Keratinocyte (primary cell): ENCODE data around the gene TTC4. TPM values are rescaled to one million over a fixed set of nuclear protein-coding genes. Genes with fewer than 3 reads are reported as not detected.

Source experiments
- DNase-seq: peaks from one replicate; pipeline ENCODE4 v3.0.0-alpha.2; 2011; ENCODE audit warnings: low read depth, missing footprints, low spot score
- FAIRE-seq: peaks from 2 replicates; lab custom pipeline; 2011; peaks lifted over from hg19 to GRCh38; lab: Jason Lieb, UNC
- H2AFZ ChIP-seq: 2 replicates; pipeline ENCODE4 v1.6.0; 2012; ENCODE audit warnings: low read length, control low read depth, inconsistent platforms; ENCODE audit not compliant: control insufficient read depth
- H3K27ac ChIP-seq: 2 replicates; pipeline ENCODE4 v1.5.1; 2011; ENCODE audit warnings: low read length; ENCODE audit not compliant: control insufficient read depth, insufficient read depth
- H3K27me3 ChIP-seq: 3 replicates; pipeline ENCODE4 v1.6.0; 2011; ENCODE audit warnings: low read length; ENCODE audit not compliant: control insufficient read depth, insufficient read depth; ENCODE audit errors: extremely low read depth
- H3K36me3 ChIP-seq, 2 experiments: 2 replicates in 1 of 2; 3 replicates in 1 of 2; pipeline ENCODE4 v1.5.1; 2011; ENCODE audit warnings: low read length in 2 of 2, mild to moderate bottlenecking in 1 of 2; ENCODE audit not compliant: control insufficient read depth in 2 of 2, insufficient read depth in 2 of 2; ENCODE audit errors: extremely low read depth in 1 of 2
- H3K4me1 ChIP-seq: 3 replicates; pipeline ENCODE4 v1.5.1; 2011; ENCODE audit warnings: low read length; ENCODE audit not compliant: control insufficient read depth, insufficient read depth; ENCODE audit errors: extremely low read depth
- H3K4me2 ChIP-seq: 3 replicates; pipeline ENCODE4 v1.6.0; 2011; ENCODE audit warnings: low read depth, low read length; ENCODE audit not compliant: control insufficient read depth, insufficient read depth; ENCODE audit errors: extremely low read depth
- H3K4me3 ChIP-seq, 3 experiments: fragments of 200-600 bp in 1 of 3; sonication (generic) in 1 of 3; 2 replicates in 2 of 3; 3 replicates in 1 of 3; pipeline ENCODE4 v1.5.1; 2011 to 2016; ENCODE audit warnings: low read length in 3 of 3, mild to moderate bottlenecking in 3 of 3, control low read depth in 2 of 3, inconsistent platforms in 1 of 3, low read depth in 1 of 3, mixed read lengths in 1 of 3, mixed run types in 1 of 3, moderate library complexity in 1 of 3; ENCODE audit not compliant: control insufficient read depth in 2 of 3, insufficient read depth in 2 of 3; ENCODE audit errors: extremely low read depth in 1 of 3
- H3K79me2 ChIP-seq: 2 replicates; pipeline ENCODE4 v1.6.0; 2012; ENCODE audit warnings: low read length; ENCODE audit not compliant: control insufficient read depth, insufficient read depth
- H3K9ac ChIP-seq: 3 replicates; pipeline ENCODE4 v1.6.0; 2011; ENCODE audit warnings: low read length; ENCODE audit not compliant: control insufficient read depth, insufficient read depth; ENCODE audit errors: extremely low read depth
- H3K9me1 ChIP-seq: 3 replicates; pipeline ENCODE4 v1.6.0; 2011; ENCODE audit warnings: low read length; ENCODE audit not compliant: control insufficient read depth, insufficient read depth; ENCODE audit errors: extremely low read depth
- H3K9me3 ChIP-seq: 2 replicates; pipeline ENCODE4 v1.5.1; 2012; ENCODE audit warnings: low read depth, low read length; ENCODE audit not compliant: control insufficient read depth
- H4K20me1 ChIP-seq: 3 replicates; pipeline ENCODE4 v1.6.0; 2011; ENCODE audit warnings: low read length; ENCODE audit not compliant: control insufficient read depth, insufficient read depth; ENCODE audit errors: extremely low read depth
- EZH2 ChIP-seq: IDR thresholded peaks from one replicate; pipeline ENCODE4 v1.6.1; 2012; ENCODE audit warnings: inconsistent platforms, mild to moderate bottlenecking, low read length, moderate library complexity
- dilution Hi-C: fragments of 300-500 bp; cut with MboI; formaldehyde crosslinking; loops from one replicate; pipeline ENCODE4 v1.7.0; 2020; ENCODE audit warnings: low sequenced_read_pairs; ENCODE audit not compliant: extremely low pct_ligation_motif_present
- polyA plus RNA-seq, 5 experiments: library from polyadenylated mRNA; depleted of rRNA in 3 of 5; stranded (reverse) in 3 of 5; stranded (forward) in 1 of 5; unstranded in 1 of 5; fragments of >200 nt; gene quantifications; 1 replicate in 1 of 5; 2 replicates in 3 of 5; 3 replicates in 1 of 5; pipeline versions ENCODE4 v1.2.1 to v1.2.3, GENCODE V29; 2011 to 2012; ENCODE audit warnings: missing spikeins in 2 of 5, low read depth in 1 of 5, low replicate concordance in 1 of 5
- TF ChIP-seq, protein P1 (sequence below), 3 experiments: IDR thresholded peaks in 1 of 3; conservative IDR thresholded peaks in 1 of 3; optimal IDR thresholded peaks in 1 of 3; 2 replicates in 2 of 3; 3 replicates in 1 of 3; pipeline versions ENCODE3 to v1.5.1; 2011; ENCODE audit warnings: low read length in 3 of 3, mild to moderate bottlenecking in 3 of 3, moderate library complexity in 2 of 3, control low read depth in 1 of 3, inconsistent platforms in 1 of 3; ENCODE audit not compliant: insufficient read depth in 2 of 3; ENCODE audit errors: extremely low read depth in 1 of 3

TTC4 gene
- polyA plus RNA-seq, 1 donor (not counting 4 experiments of a cell fraction or from before 2014, with no cell fraction given): 40.3 TPM

DNA sequence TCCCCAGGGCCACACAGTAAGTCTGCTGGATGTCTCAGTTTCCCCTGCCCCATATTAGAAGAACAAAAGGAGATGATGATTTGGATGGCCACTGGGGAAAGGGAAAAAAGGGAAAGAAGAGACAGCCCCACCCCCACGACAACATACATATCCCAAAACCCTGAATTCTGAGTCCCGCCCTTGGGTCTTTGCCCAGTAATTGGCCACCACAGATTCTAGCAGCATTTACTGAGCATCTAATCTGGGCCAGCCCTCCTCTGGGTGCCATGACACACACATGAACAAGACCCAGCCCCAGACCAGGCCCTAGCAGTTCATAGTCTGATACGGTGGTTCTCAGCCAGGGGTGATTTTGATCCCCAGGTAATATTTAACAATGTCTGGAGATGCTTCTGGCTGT is 5.2 kb upstream of the TTC4 start:
- FAIRE-seq (no peak), DNase-seq (no peak)
- no peaks in the 10 kb centered on the region for H4K20me1 ChIP-seq
- TF ChIP-seq, protein P1, sequence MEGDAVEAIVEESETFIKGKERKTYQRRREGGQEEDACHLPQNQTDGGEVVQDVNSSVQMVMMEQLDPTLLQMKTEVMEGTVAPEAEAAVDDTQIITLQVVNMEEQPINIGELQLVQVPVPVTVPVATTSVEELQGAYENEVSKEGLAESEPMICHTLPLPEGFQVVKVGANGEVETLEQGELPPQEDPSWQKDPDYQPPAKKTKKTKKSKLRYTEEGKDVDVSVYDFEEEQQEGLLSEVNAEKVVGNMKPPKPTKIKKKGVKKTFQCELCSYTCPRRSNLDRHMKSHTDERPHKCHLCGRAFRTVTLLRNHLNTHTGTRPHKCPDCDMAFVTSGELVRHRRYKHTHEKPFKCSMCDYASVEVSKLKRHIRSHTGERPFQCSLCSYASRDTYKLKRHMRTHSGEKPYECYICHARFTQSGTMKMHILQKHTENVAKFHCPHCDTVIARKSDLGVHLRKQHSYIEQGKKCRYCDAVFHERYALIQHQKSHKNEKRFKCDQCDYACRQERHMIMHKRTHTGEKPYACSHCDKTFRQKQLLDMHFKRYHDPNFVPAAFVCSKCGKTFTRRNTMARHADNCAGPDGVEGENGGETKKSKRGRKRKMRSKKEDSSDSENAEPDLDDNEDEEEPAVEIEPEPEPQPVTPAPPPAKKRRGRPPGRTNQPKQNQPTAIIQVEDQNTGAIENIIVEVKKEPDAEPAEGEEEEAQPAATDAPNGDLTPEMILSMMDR (optimal IDR thresholded peaks at IDR 0.05 in 1 of 3, IDR thresholded peaks at IDR 0.05 in 1 of 3, conservative IDR thresholded peaks at IDR 0.05 in 1 of 3; ENCODE audit: extremely low read depth in 1 of 3, insufficient read depth in 2 of 3, low read length in 3 of 3): no peak
- no peak for TF ChIP-seq EZH2
- no peaks in the 10 kb centered on the region for H3K9me3 ChIP-seq
- H3K4me2 ChIP-seq: no peak overlapping the region
- no peak overlapping the region for H3K27ac ChIP-seq
- no peak overlapping the region for H3K4me3 ChIP-seq
- H3K9ac ChIP-seq: no peak overlapping the region
- dilution Hi-C loops: no loop called here
- H2AFZ ChIP-seq: no peak overlapping the region
- peaks cover 4% of the 10 kb centered on the region for H3K4me1 ChIP-seq
- H3K9me1 ChIP-seq: no peaks in the 10 kb centered on the region
- no peaks in the 10 kb centered on the region for H3K27me3 ChIP-seq
- H3K79me2 ChIP-seq: no peaks in the 10 kb centered on the region
- no peaks in the 10 kb centered on the region for H3K36me3 ChIP-seq

DNA sequence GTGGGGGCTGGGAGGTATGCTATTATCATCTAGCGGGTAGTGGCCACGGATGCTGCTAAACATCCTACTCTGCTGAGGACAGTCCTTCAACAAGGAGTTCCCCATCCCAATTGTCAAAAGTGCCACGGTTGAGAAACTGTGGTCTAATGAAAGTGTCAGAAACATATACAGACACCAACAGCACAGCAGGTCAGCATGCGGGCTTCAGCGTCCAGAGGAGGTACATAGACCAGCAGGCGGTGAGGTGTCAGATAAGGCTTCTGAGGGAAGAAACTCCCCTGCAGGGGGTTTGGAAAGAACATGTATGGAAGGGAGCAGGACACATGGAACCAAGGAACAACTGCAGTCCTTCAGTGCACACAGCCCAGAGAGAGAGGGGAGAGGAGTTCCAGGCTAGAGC is 4.8 kb upstream of the TTC4 start:
- Histone ChIP-seq H3K9me1 (no peaks in the 10 kb centered on the region), H3K79me2 (no peaks in the 10 kb centered on the region), H3K9me3 (no peaks in the 10 kb centered on the region), H3K36me3 (no peaks in the 10 kb centered on the region), H3K4me3 (no peak overlapping the region), H3K4me1 (peaks cover 4% of the 10 kb centered on the region), H4K20me1 (no peaks in the 10 kb centered on the region), H3K27ac (no peak overlapping the region), H2AFZ (no peak overlapping the region), H3K4me2 (no peak overlapping the region), H3K27me3 (no peaks in the 10 kb centered on the region), H3K9ac (no peak overlapping the region)
- no peak for FAIRE-seq
- dilution Hi-C loops: no loop called here
- DNase-seq: no peak
- TF ChIP-seq, protein P1 (optimal IDR thresholded peaks at IDR 0.05 in 1 of 3, IDR thresholded peaks at IDR 0.05 in 1 of 3, conservative IDR thresholded peaks at IDR 0.05 in 1 of 3; ENCODE audit: extremely low read depth in 1 of 3, insufficient read depth in 2 of 3, low read length in 3 of 3): no peak
- TF ChIP-seq EZH2: no peak
